ENCODE results near the gene SYS1. TPM values are rescaled to one million over a fixed set of nuclear protein-coding genes. Genes with fewer than 3 reads are reported as not detected.

SYS1 gene
- polyA plus RNA-seq: 10 to 100 TPM; 13.6 to 40.3 (median 26.9) TPM
- long read RNA-seq, donor 1, transcript SYS1-201 (4 exons, 2,862 nt): major isoform, 45 of 81 reads
- long read RNA-seq, donor 1, partial matches to known transcripts: 31 of 81 reads
- long read RNA-seq, donor 1, other reads (novel, unspliced or antisense): 0 of 81 reads
- long read RNA-seq, donor 2, transcript SYS1-201 (4 exons, 2,862 nt): major isoform, 7 of 7 reads
- long read RNA-seq, donor 2, partial matches to known transcripts: 0 of 7 reads
- long read RNA-seq, donor 2, other reads (novel, unspliced or antisense): 0 of 7 reads
- long read RNA-seq, donor 3, transcript SYS1-201 (4 exons, 2,862 nt): major isoform, 11 of 24 reads
- long read RNA-seq, donor 3, partial matches to known transcripts: 10 of 24 reads
- long read RNA-seq, donor 3, other reads (novel, unspliced or antisense): 0 of 24 reads
- long read RNA-seq, donor 4, partial matches to known transcripts: 0 of 1 reads
- long read RNA-seq, donor 4, other reads (novel, unspliced or antisense): 0 of 1 reads
- long read RNA-seq, donor 5, partial matches to known transcripts: 0 of 8 reads
- long read RNA-seq, donor 5, other reads (novel, unspliced or antisense): 0 of 8 reads
- long read RNA-seq, donor 6, transcript SYS1-201 (4 exons, 2,862 nt): major isoform, 10 of 10 reads
- long read RNA-seq, donor 6, partial matches to known transcripts: 0 of 10 reads
- long read RNA-seq, donor 6, other reads (novel, unspliced or antisense): 0 of 10 reads
- long read RNA-seq, donor 7, transcript SYS1-201 (4 exons, 2,862 nt): major isoform, 8 of 9 reads
- long read RNA-seq, donor 7, partial matches to known transcripts: 0 of 9 reads
- long read RNA-seq, donor 7, other reads (novel, unspliced or antisense): 0 of 9 reads
- long read RNA-seq, donor 8: 0 reads
- long read RNA-seq, donor 9, transcript SYS1-201 (4 exons, 2,862 nt): major isoform, 8 of 8 reads
- long read RNA-seq, donor 9, partial matches to known transcripts: 0 of 8 reads
- long read RNA-seq, donor 9, other reads (novel, unspliced or antisense): 0 of 8 reads
- long read RNA-seq, donor 10, transcript SYS1-201 (4 exons, 2,862 nt): major isoform, 11 of 15 reads
- long read RNA-seq, donor 10, partial matches to known transcripts: 0 of 15 reads
- long read RNA-seq, donor 10, other reads (novel, unspliced or antisense): 0 of 15 reads

- Histone ChIP-seq H3K27ac (ENCODE audit: low read depth in 1 of 3, low read length in 2 of 3) (peak within 1 kb of the TSS; percentile 98 to 99 (median 99)), H3K36me3 (ENCODE audit: control insufficient read depth in 3 of 3, insufficient read depth in 2 of 3, low read depth in 1 of 3, low read length in 3 of 3) (peaks cover 4 to 22% (median 12%) of the 10 kb centered on the region in 3 donors), H3K27me3 (ENCODE audit: control insufficient read depth in 3 of 3, insufficient read depth in 3 of 3, low read length in 3 of 3) (no peaks in the 10 kb centered on the region), H3K4me1 (ENCODE audit: control insufficient read depth in 3 of 3, insufficient read depth in 2 of 3, low read depth in 1 of 3, low read length in 2 of 3) (peaks cover 2 to 40% (median 8%) of the 10 kb centered on the region in 3 donors), H3K4me3 (ENCODE audit: low read depth in 1 of 3, low read length in 3 of 3) (peak within 1 kb of the TSS; percentile 81 to 91 (median 85)), H3K9me3 (ENCODE audit: control insufficient read depth in 2 of 2, insufficient read depth in 1 of 2, low read depth in 1 of 2, low read length in 1 of 2) (no peaks in the 10 kb centered on the region)
- FAIRE-seq (no peak), DNase-seq (peak; percentile 99)
- 0 to 1% (median 0%) methylated on average over 53 to 55 of the region's 55 CpGs for WGBS, 3 donors
Measured at GRCh38 chr20:45362804-45363610, at the start of gene SYS1. TSS of gene SYS1 (plus strand) at chr20:45363156. CDS start at chr20:45363532, 376 bp downstream.

- no peak overlapping the region for H3K27ac ChIP-seq (ENCODE audit: low read depth in 1 of 3, low read length in 2 of 3)
- H3K9me3 ChIP-seq (ENCODE audit: control insufficient read depth in 2 of 2, insufficient read depth in 1 of 2, low read depth in 1 of 2, low read length in 1 of 2): no peaks in the 10 kb centered on the region
- WGBS, 3 donors: 84 to 87% (median 84%) methylated on average over 11 of the region's 11 CpGs
- no peaks in the 10 kb centered on the region for H3K36me3 ChIP-seq (ENCODE audit: control insufficient read depth in 3 of 3, insufficient read depth in 2 of 3, low read depth in 1 of 3, low read length in 3 of 3)
- H3K4me1 ChIP-seq (ENCODE audit: control insufficient read depth in 3 of 3, insufficient read depth in 2 of 3, low read depth in 1 of 3, low read length in 2 of 3): no peaks in the 10 kb centered on the region
- DNase-seq (no peak), FAIRE-seq (no peak)
- peaks cover 0 to 64% (median 19%) of the 10 kb centered on the region in 3 donors for H3K27me3 ChIP-seq (ENCODE audit: control insufficient read depth in 3 of 3, insufficient read depth in 3 of 3, low read length in 3 of 3)
- H3K4me3 ChIP-seq (ENCODE audit: low read depth in 1 of 3, low read length in 3 of 3): no peak overlapping the region
Measured at GRCh38 chr20:45313943-45314342, 49.0 kb upstream of the SYS1 start.

GRCh38 chr20:45315672-45316071, 47.3 kb upstream of the SYS1 start:
- FAIRE-seq: no peak
- H3K27ac ChIP-seq (ENCODE audit: low read depth in 1 of 3, low read length in 2 of 3): no peak overlapping the region
- H3K4me3 ChIP-seq (ENCODE audit: low read depth in 1 of 3, low read length in 3 of 3): no peak overlapping the region
- peaks cover 0 to 65% (median 15%) of the 10 kb centered on the region in 3 donors for H3K27me3 ChIP-seq (ENCODE audit: control insufficient read depth in 3 of 3, insufficient read depth in 3 of 3, low read length in 3 of 3)
- no peak for DNase-seq
- H3K9me3 ChIP-seq (ENCODE audit: control insufficient read depth in 2 of 2, insufficient read depth in 1 of 2, low read depth in 1 of 2, low read length in 1 of 2): no peaks in the 10 kb centered on the region
- no peaks in the 10 kb centered on the region for H3K4me1 ChIP-seq (ENCODE audit: control insufficient read depth in 3 of 3, insufficient read depth in 2 of 3, low read depth in 1 of 3, low read length in 2 of 3)
- H3K36me3 ChIP-seq (ENCODE audit: control insufficient read depth in 3 of 3, insufficient read depth in 2 of 3, low read depth in 1 of 3, low read length in 3 of 3): no peaks in the 10 kb centered on the region
- WGBS, 3 donors: 84 to 91% (median 90%) methylated on average over 4 of the region's 4 CpGs

GRCh38 chr20:45316150-45317080, 46.5 kb upstream of the SYS1 start:
- Histone ChIP-seq H3K9me3 (ENCODE audit: control insufficient read depth in 2 of 2, insufficient read depth in 1 of 2, low read depth in 1 of 2, low read length in 1 of 2) (no peaks in the 10 kb centered on the region), H3K27me3 (ENCODE audit: control insufficient read depth in 3 of 3, insufficient read depth in 3 of 3, low read length in 3 of 3) (peaks cover 0 to 60% (median 15%) of the 10 kb centered on the region in 3 donors), H3K36me3 (ENCODE audit: control insufficient read depth in 3 of 3, insufficient read depth in 2 of 3, low read depth in 1 of 3, low read length in 3 of 3) (no peaks in the 10 kb centered on the region), H3K4me3 (ENCODE audit: low read depth in 1 of 3, low read length in 3 of 3) (no peak overlapping the region), H3K4me1 (ENCODE audit: control insufficient read depth in 3 of 3, insufficient read depth in 2 of 3, low read depth in 1 of 3, low read length in 2 of 3) (no peaks in the 10 kb centered on the region), H3K27ac (ENCODE audit: low read depth in 1 of 3, low read length in 2 of 3) (no peak overlapping the region)
- FAIRE-seq (no peak), DNase-seq (no peak)
- WGBS, 3 donors: 22 to 44% (median 33%) methylated on average over 50 to 71 of the region's 71 CpGs

- no peak for DNase-seq
- FAIRE-seq: no peak
- no peak overlapping the region for H3K27ac ChIP-seq (ENCODE audit: low read depth in 1 of 3, low read length in 2 of 3)
- H3K4me3 ChIP-seq (ENCODE audit: low read depth in 1 of 3, low read length in 3 of 3): no peak overlapping the region
- no peaks in the 10 kb centered on the region for H3K9me3 ChIP-seq (ENCODE audit: control insufficient read depth in 2 of 2, insufficient read depth in 1 of 2, low read depth in 1 of 2, low read length in 1 of 2)
- peaks cover 0 to 46% (median 10%) of the 10 kb centered on the region in 3 donors for H3K27me3 ChIP-seq (ENCODE audit: control insufficient read depth in 3 of 3, insufficient read depth in 3 of 3, low read length in 3 of 3)
- 66 to 76% (median 72%) methylated on average over 3 of the region's 3 CpGs for WGBS, 3 donors
- H3K4me1 ChIP-seq (ENCODE audit: control insufficient read depth in 3 of 3, insufficient read depth in 2 of 3, low read depth in 1 of 3, low read length in 2 of 3): peaks cover 0 to 7% (median 0%) of the 10 kb centered on the region in 3 donors
- no peaks in the 10 kb centered on the region for H3K36me3 ChIP-seq (ENCODE audit: control insufficient read depth in 3 of 3, insufficient read depth in 2 of 3, low read depth in 1 of 3, low read length in 3 of 3)
Measured at GRCh38 chr20:45317826-45318225, 45.1 kb upstream of the SYS1 start.

GRCh38 chr20:45318386-45318939, 44.5 kb upstream of the SYS1 start:
- FAIRE-seq: no peak
- WGBS, 3 donors: 73 to 77% (median 74%) methylated on average over 7 of the region's 7 CpGs
- no peak overlapping the region for H3K27ac ChIP-seq (ENCODE audit: low read depth in 1 of 3, low read length in 2 of 3)

GRCh38 chr20:45318948-45319347, 44.0 kb upstream of the SYS1 start:
- H3K27ac ChIP-seq (ENCODE audit: low read depth in 1 of 3, low read length in 2 of 3): no peak overlapping the region

More at GRCh38 chr20:45318386-45318939, 44.5 kb upstream of the SYS1 start:
- Histone ChIP-seq H3K4me1 (ENCODE audit: control insufficient read depth in 3 of 3, insufficient read depth in 2 of 3, low read depth in 1 of 3, low read length in 2 of 3) (peaks cover 0 to 7% (median 0%) of the 10 kb centered on the region in 3 donors), H3K9me3 (ENCODE audit: control insufficient read depth in 2 of 2, insufficient read depth in 1 of 2, low read depth in 1 of 2, low read length in 1 of 2) (no peaks in the 10 kb centered on the region), H3K4me3 (ENCODE audit: low read depth in 1 of 3, low read length in 3 of 3) (no peak overlapping the region), H3K36me3 (ENCODE audit: control insufficient read depth in 3 of 3, insufficient read depth in 2 of 3, low read depth in 1 of 3, low read length in 3 of 3) (no peaks in the 10 kb centered on the region), H3K27me3 (ENCODE audit: control insufficient read depth in 3 of 3, insufficient read depth in 3 of 3, low read length in 3 of 3) (peaks cover 0 to 43% (median 10%) of the 10 kb centered on the region in 3 donors)
- no peak for DNase-seq

More at GRCh38 chr20:45318948-45319347, 44.0 kb upstream of the SYS1 start:
- DNase-seq (no peak), FAIRE-seq (no peak)
- peaks cover 0 to 7% (median 0%) of the 10 kb centered on the region in 3 donors for H3K4me1 ChIP-seq (ENCODE audit: control insufficient read depth in 3 of 3, insufficient read depth in 2 of 3, low read depth in 1 of 3, low read length in 2 of 3)
- peaks cover 0 to 39% (median 10%) of the 10 kb centered on the region in 3 donors for H3K27me3 ChIP-seq (ENCODE audit: control insufficient read depth in 3 of 3, insufficient read depth in 3 of 3, low read length in 3 of 3)
- no peaks in the 10 kb centered on the region for H3K9me3 ChIP-seq (ENCODE audit: control insufficient read depth in 2 of 2, insufficient read depth in 1 of 2, low read depth in 1 of 2, low read length in 1 of 2)
- no peak overlapping the region for H3K4me3 ChIP-seq (ENCODE audit: low read depth in 1 of 3, low read length in 3 of 3)
- WGBS, 3 donors: 60 to 85% (median 83%) methylated on average over 2 of the region's 2 CpGs
- no peaks in the 10 kb centered on the region for H3K36me3 ChIP-seq (ENCODE audit: control insufficient read depth in 3 of 3, insufficient read depth in 2 of 3, low read depth in 1 of 3, low read length in 3 of 3)

Measured in small intestine (tissue), 16 donors.